ENCODE results near the gene CORO7.

DNA sequence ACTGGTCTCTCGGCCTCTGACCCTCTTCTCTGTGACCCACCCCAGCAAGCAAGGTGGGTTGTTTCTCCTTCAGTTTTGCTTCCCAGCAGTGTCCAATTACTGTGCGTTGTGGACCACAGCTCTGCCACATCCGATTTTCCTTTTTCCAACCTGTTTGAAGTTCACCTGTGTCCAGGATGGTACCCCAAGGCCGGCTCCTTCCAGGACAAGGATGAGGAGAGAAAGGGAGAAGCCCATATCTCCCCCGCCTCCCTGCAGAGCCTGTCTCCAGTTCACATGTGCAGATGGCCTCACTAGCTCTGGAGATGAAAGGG is 44.5 kb upstream of the CORO7 start:
- TF ChIP-seq EZH2 (IDR thresholded peaks at IDR 0.05; ENCODE audit: borderline replicate concordance, low read length) = no peak
- TF ChIP-seq, protein P1, sequence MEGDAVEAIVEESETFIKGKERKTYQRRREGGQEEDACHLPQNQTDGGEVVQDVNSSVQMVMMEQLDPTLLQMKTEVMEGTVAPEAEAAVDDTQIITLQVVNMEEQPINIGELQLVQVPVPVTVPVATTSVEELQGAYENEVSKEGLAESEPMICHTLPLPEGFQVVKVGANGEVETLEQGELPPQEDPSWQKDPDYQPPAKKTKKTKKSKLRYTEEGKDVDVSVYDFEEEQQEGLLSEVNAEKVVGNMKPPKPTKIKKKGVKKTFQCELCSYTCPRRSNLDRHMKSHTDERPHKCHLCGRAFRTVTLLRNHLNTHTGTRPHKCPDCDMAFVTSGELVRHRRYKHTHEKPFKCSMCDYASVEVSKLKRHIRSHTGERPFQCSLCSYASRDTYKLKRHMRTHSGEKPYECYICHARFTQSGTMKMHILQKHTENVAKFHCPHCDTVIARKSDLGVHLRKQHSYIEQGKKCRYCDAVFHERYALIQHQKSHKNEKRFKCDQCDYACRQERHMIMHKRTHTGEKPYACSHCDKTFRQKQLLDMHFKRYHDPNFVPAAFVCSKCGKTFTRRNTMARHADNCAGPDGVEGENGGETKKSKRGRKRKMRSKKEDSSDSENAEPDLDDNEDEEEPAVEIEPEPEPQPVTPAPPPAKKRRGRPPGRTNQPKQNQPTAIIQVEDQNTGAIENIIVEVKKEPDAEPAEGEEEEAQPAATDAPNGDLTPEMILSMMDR (conservative IDR thresholded peaks at IDR 0.05 in 1 of 2, IDR thresholded peaks at IDR 0.05 in 1 of 2; ENCODE audit: extremely low read depth in 1 of 2, insufficient read depth in 1 of 2, low read depth in 1 of 2, low read length in 2 of 2) = no peak
